ENCODE results near the gene FAM53B.

The FAM53B gene

DNA sequence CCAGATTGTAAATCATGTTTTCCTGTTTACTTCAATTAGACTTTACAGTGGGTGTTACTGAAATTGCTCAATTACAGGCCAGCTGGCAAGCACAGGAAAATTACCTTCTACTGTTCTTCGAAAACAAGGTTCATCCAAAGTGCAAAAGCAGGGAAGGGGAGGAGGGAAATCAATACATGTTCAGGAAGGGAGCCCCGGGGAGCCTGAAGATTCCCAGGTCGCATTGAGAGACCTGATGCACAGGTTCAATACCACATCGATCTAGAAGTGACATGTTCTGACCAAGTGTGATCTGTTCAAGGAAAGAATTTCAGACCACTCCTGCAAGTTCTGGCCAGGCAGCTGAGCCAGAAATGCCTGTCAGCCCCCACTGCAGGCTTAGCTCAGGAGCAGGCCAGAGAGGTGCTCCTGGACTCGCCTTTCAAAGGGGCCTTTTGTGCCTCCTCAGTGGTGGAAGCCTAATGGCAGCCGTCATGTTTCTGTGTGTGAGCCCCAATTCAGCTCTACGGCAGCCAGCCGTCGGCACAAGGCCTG lies 35.9 kb downstream of the FAM53B start:
- no peak for DNase-seq

DNA sequence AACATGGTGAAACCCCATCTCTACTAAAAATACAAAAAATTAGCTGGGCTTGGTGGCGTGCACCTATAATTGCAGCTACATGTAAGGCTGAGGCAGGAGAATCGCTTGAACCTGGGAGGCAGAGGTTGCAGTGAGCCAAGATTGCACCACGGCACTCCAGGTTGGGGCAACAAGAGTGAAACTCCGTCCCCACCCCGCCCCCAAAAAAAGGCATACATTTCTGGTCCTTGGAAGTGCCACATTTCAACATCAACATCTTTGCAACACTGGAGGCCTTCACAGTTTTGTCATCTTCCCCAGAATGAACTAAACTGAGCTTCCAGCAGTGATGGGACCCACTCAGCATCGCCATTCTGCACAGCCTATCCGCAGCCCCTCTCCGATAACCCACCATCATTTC lies 36.6 kb downstream of the FAM53B start:
- DNase-seq, result no peak

DNA sequence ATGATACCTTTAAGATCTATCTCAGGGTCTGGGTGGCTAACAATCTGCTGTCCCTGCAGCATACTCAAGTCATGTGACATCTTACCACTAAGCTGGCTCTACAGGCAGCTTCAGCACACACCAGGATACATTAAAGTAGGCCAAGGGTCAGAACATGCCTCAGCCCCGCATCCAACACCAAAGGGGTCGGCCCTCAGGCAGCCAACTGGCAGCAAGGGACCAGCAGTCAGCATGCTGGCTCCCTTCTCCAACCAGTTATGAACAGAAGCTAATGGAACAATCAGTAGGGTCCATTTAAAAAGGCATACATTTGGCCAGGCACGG lies 37.1 kb downstream of the FAM53B start:
- DNase-seq, result no peak

DNA sequence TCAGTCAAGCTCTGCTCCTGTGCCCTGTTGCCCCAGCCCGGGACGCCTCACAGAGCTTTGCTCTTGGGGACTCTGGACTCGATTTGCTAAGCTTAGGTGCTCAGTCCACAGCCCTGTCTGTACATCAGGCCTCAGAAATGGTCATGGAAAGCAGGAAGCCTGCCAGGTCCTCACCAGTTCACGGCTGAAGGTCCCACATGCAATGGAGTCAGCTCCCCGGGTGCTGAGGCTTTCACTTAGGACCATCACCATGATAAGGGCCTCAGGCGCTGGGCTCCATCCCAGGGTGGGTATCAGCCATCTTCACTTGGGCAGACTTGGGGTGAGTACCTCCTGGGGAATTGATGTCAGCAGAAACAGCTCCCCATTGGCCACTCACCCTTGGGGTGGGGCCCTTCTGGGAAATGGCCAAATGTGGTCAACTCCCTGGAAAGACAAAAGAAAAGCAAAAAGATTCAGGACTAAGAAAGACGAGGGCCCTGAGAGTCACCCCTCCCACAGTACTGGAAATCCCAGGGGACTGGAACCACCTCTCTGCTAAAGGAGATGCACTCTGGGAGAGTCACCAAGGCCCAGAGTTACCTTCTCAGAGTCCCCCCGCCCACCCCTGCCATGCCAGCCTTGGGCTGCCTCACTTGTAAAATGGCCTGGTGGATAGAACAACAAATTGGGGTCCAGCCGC lies 37.6 kb downstream of the FAM53B start:
- DNase-seq, result no peak

DNA sequence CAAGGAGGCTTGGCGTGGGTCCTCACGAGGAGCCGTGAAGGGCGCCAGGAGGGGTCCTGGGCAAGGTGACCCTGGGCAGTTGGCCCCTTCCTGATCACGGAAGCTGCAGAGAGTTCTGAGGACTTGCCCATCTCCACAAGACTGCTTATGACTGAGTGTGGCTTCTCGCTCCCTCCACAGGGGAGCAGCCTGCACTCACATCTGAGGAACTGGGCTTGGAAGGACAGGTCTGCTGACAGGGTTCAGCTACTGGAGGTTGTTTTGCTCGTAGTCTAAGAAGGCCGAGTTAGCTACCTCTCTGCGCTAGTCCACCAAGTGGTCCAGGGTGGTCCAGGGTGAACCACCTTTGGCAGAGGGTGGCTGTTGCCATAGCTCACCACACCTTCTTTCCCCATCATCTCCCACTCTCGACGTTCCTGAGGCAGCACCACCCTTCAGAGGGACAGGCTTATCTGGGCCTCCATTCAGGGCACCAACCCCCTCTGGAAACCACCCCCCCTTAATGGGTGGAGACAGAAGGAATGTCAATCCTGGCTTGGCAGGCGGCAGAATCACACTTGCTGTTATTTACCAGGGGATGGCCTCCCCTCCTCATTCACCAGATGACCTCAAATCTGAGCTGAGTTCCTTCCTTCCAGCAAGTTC lies 38.2 kb downstream of the FAM53B start:
- DNase-seq, result no peak

DNA sequence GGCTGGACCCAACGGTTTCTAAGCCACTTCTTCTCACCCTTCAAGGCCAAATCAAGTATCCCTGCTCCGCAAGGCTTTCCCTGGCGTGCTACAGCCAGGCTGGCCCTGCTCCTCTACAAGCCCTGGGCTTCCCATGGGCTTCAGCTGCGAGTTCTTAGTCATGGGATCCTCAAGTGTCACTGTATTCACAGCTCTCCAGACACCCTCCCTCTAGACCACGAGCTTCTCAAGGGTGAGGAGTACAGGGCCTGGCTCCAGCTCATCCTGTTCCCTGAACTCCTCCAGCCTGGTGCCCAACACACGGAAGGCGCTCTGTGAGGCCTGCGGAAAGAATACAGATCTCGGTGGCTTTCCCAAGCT lies 38.8 kb downstream of the FAM53B start:
- DNase-seq, result no peak

DNA sequence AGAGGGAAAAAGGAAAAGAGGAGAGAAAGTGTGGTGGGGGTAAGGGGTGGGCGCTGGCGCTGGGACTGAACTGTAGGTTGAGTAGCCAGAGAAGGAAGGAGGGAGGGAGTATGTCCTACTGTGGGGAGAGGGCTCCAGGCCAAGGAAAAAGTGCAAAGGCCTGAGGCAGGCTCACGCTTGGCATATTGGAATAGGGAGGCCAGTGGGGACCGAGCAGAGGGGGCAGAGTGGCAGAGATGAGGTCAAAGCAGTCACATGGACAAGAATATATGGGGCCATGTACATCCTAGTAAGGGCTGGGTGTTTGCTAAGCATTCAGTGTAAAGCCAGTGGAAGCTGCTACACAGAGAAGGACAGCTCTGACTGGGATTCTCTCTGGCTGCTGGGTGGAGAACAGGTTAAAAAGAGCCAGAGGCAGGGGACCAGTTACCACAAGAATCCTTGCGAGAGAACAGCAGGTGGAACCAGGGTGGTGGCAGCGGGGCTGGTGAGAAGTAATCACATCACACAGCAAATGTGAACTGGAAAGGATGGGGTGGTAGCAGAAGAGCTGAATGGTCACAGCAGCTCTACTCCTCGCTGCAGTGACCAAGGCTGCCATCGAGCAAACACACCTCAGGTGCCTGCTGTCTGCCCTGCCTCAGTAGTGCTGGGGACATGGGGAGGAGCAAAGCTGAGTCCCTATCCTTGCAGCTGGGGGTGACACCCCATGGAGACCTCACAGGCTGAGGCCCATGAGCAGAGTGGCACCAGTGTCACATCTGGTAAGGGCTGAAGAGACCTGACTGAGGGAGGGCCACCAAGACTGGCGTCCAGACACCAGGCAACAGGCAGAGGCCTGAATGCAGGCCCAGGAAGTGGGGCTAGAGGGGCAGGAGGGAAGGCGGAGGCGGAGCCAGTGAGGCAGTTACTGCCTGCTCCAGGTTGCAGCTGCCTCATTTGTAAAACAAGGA lies 39.5 kb downstream of the FAM53B start:
- no peak for DNase-seq

DNA sequence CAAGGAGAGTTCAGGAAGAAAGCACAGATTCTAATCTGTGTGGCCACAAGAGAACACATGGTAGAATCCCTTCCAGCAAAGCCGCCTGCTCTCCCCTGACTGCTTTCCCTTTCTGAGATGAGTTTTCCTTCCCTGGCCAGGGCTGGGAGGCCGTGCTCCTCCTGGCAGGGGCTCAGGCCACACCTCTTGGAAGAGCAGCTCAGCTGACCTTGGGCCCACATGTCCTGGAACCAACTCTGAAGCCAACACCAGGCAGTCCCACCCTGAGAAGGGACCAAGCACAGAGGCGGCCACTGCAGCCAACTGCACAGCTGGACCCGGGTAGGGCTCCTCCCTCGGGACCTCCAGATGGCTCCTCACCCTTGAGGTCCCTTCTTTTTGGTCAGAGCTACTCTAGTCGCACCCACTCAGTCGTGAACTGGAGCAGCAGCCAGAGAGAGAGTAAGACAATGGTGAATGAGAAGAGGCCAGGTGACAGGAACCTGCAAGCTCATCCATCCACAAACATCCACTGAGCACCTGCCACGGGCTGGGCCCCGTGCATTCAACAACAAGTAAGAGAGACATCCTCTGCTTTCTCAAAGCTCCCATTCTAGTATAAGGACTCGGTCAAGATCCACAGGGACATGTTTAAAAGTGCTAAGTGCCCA lies 40.3 kb downstream of the FAM53B start:
- DNase-seq, result peak; percentile 84

DNA sequence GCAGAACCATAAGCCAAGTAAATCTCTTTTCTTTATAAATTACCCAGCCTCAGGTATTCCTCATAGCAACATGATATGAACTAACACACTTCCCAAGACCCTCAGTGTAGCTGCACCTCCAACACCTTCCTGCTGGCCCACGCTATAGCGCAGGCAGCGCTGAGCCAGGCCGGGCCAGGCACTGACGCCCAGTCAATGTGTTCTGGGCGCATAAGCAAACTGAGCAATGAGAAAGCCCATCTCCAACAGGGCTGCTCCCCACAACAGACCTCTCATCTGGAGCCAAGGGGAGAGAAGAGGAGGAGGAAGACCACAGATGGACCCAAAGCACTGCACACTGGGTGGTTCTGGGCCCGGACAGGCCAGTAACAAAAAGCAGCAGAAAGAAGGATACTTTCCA lies 40.8 kb downstream of the FAM53B start:
- no peak for DNase-seq

DNA sequence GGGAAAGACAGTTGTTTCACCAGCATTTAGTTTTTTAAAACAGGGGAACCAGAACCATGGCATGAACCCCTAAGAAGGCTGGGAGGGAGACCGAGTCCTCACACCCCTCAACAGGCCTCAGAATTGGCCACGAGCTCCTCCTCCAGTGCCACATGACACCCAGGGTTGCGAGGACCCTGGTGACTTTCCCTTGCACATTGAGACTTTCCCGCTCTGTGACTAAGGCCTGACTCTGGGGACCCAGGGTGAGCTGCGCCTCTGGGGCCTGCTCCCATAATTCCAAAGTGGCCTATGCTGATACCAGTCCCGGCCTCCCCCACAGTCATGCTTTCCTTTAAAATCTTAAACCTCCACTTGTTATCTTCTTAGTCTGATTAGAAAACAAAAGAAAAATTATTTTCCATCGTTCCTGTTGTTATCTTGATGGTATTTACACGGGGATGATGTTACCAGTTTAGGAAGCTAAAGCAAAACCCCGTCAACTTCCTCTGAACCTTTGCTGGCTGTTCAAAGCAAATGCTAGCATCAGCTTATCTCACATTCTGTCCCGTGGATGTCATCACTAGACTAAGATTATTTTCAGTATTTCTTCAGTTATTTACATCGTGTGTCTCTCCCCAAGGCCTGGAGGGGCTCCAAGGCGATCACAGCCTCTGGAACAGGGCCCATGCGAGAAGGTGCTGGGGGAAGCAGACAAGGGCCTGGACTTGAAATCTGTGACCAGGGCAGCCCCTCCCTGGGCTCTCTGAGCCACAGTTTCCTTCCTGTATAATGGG lies 42.1 kb downstream of the FAM53B start:
- DNase-seq, result no peak

DNA sequence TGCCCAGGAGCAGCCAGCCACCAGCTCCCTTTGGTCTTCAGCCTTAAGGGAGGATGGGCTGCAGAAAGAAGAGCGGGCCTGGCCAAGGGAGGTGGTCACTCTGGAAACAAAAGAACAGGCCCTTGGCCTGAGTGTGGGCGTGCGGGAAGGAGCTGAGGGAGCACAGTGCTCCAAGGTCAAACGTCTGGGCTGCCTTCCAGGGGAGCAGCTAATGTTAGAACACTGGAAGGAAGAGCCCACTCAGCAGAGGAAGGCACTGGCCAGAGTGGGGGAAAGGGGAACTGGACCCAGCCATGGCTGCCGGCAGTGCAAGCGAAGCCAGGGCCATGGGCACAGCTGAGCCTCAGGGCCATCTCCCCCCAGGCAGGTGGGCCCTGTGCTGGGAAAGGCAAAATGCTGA lies 42.7 kb downstream of the FAM53B start:
- peak; percentile 81 for DNase-seq

DNA sequence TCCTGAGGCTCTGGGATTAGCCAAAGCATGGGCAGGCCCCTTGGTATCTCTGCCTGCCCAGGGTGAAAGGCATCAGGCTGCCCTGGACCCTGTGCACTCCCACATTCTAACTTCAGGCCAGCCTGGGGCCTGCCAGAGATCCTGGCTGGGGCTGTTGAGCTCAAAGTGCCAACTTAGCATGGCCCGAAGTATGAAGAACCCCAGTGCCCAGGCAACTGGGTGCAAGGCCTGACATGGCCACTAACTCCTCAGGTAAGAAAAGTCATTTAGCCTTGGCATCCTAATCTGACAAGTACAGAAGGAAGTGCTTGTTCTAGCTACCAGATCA lies 43.2 kb downstream of the FAM53B start:
- no peak for DNase-seq

DNA sequence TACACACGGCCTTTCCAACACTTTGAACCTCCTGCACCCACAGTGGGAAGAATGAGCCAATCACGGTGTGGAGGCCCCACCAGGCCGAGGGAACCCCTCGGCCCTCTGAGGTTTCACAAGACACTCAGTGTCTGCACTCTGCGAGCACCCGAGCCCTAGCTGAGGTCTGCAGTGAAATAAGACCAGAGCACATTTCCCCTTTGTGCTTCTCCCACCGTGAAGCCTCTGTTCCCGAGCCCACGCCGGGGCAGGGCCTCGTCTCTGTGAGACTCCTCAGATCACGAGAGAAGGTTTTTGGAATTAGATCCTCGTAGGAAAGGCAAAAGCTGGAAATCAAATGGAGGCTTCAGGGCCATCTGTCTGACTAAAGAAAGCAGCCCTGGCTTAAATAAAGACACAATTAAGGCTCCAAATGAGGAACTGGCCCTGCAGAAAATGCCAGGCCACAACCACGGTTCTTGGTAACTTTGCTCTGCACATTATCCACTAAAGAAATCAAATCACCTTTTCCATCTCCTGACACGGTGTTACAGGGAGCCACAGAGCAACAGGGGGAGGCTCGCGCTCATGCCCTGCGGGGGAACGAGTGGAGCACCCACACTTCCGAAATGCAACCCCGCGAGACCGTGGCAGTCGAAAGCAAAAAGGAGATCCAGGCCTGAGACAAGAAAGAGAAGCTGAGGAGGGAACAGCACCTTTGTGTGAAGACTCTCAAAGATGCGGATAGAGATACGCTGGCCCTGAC lies 43.7 kb downstream of the FAM53B start:
- DNase-seq, result no peak

DNA sequence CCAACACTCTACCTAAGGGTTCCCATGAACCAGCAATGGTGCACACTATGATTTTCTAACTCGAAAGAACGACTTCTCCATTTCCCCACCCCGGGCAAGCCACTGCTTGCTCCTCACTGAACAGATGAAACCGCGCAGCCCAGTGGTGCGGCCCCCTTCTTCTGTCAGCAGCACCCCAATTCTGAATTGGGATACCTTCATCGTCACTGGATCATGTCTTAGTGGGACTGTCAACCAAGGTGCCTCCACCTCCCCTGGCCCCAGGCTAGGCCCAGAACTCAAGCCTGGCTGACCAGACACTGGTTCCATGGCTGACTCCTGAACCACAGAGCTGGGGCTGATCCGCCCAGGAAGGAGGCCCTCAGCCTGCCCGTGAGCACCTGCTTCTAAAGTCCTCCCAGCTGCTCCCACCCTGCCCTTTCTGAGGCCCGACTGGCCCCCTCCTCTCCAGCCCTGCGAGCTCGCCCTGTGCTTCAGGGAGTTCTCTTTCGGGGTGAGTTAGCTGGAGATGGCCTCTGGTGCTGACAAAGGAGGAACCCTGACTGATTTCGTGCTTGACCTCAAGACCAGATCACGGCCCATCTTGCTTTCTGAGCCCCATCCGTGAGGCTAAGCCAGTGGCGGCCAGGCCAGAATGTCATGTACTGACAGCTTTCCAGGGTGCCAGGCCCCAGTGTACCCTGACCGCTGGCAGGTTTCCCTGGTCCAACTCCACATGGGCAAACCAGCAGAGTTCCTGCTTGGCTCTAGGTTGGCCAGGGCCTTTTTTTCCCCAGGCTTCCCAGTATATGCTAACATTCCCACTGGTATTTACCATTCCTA lies 44.5 kb downstream of the FAM53B start:
- DNase-seq, result no peak

DNA sequence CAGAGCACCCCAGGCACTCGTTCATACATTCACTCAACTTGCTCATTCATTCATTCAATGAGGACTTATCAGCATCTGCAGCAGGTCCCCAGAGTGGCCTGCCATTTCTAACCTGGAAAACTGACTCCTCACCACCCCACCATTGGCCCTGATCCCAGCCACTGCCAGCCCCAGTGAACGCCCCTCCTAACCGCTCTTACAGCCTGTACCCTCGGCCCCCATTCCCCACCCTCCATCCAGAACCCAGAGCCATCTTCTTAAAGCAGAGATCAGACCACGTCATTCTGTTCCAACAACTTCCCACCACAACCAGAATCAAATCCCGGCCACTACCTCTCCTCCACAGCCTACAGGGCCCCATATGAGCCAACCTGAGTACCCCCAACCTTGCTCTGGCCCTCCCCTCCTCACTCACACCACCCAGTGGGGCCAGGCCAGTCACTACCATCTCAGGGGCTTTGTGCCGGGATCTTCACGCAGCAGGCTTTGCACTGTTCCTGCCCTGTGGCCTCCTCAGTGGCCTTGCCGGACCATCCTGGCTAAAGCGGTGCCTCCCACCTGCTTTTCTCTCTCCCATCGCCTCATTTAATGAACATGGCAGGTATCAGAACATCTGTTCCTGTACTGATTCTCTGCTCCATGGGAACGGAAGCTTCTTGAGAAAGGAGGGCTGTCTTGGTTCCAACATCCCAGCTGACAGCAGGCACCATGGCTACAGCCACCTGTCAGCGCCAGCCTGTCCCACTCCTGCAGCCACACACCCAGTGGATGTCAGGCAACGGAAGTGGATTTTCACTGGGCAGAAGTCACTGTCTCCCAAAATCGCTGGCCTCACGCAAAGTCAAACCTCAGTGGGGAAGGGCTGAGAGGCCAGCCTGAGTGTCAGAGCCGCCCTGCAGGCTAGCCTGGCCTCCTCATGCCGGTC lies 45.4 kb downstream of the FAM53B start:
- no peak for DNase-seq

DNA sequence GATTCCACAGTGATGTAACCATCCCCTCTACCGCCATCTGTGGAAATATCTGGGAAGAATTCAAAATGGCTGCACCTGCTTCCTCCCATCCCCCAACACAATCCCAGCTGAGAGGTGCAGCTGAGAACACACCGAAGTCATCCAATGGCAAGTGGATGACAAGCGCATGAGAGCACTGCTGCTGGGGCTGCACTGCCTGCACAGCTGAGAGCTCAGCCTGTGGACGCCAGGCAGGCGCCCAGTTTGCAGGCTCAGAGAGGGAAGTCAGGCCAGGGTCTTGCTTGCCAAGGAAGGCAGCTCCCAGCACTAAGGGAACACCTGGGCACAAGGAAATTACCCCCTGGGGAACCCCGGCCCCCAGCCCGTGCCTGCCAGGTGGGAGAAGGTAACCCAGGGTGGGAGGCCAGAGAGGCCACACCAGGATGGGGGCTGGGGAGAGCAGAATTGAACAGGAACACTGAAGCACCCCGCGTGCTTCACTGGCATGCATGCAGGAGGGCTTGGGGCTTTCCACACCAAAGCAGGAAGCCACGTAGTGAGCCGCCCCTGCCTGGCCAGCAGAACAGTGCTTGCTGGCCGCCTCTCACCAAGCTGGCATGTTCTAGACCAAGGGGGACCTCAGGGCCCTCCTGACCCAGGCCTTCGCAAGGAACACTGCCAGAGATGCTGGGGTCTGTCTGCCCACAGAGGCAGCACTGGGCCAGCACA lies 46.2 kb downstream of the FAM53B start:
- no peak for DNase-seq

DNA sequence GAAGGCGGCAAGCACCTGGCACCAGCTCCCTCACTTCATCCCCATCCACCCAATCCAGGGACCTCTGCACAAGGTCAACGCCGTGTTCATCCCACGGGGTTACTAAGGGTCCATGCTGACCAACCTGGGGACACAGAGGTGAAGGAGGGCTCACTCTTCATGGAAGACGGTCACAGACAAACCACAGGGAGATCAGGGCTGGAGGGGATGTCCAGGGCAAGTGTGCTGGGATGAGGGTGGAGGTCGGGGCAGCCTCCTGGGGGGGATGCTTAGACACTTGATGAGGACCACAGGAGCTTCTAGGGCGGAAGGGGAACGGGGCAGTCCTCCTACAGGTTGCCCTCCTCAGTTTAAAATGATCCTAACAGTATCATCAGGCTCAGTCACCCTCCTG lies 46.7 kb downstream of the FAM53B start:
- DNase-seq, result no peak

DNA sequence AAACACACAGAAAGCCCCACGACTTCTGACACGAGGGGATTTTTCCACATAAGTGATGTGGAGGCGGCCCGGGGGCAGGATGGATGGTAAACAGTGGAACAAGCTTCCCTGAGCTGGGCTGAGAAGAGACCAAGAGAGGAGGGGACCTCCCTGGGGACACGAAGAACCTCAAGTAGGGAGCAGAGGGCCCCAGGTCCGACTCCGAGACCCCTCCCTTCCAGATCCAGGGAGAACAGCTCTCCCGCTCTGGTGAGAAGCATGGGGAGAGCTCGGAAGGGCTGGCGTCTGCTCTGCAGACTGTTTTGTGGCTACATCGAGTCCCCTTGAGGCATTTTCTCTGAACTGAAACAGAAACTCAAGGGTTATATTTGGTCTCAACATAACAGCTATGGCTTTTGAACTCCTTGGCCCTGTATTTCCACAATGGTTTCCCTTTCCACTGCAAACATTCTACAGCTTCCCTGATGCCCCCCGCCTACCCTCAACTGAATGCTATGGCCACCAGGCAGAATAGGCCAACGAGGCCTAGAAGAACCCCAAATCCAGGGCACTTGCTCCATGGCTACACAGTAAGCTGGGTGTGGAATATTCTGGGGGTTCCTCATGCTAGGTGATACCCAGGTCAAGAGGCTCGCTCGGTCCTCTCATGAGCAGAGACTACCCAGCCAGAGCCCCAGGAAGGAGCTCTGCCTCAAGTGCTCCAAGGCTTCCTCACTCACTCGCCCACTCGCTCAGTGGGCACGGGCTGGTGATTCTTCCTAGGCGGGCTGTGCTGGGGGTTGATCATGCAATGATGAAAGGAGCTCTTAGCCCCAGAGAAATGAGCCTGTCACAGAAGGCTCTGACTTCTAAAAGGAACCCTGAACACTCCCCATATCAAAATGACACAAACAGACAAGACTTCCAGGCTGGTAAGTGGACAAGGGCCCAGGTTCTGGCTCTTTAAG lies 47.5 kb downstream of the FAM53B start:
- DNase-seq, result no peak

Measured in left hindlimb (tissue), 1 donor.